SJSA1 (cell line): Measurements from ENCODE around the gene TBC1D22A. TPM values are rescaled to one million over a fixed set of nuclear protein-coding genes. Genes with fewer than 3 reads are reported as not detected.
A peak's percentile ranks its signal among the peaks of the same experiment; 100 is the strongest.

Source experiments
- DNase-seq, 2 experiments: peaks; one replicate each; pipeline ENCODE4 v3.0.0-alpha.2; 2015 to 2020; ENCODE audit warnings: low spot score in 2 of 2, low read depth in 1 of 2
- H3K27ac ChIP-seq: fragments of 250-450 bp; sonication (Bioruptor Pico); 2 replicates; pipeline ENCODE4 v1.5.1; 2020; ENCODE audit warnings: mild to moderate bottlenecking, moderate library complexity
- H3K27me3 ChIP-seq: fragments of 250-450 bp; sonication (Bioruptor Pico); replicated peaks from 2 replicates; pipeline ENCODE4 v1.5.1; 2020; ENCODE audit warnings: mild to moderate bottlenecking, moderate library complexity
- H3K36me3 ChIP-seq: fragments of 250-450 bp; sonication (Bioruptor Pico); 2 replicates; pipeline ENCODE4 v1.5.1; 2020; ENCODE audit warnings: mild to moderate bottlenecking
- H3K4me1 ChIP-seq: fragments of 250-450 bp; sonication (Bioruptor Pico); replicated peaks from 2 replicates; pipeline ENCODE4 v1.6.1; 2021; ENCODE audit warnings: mild to moderate bottlenecking
- H3K4me3 ChIP-seq: fragments of 250-450 bp; sonication (Bioruptor Pico); 2 replicates; pipeline ENCODE4 v1.5.1; 2020; ENCODE audit warnings: mild to moderate bottlenecking
- H3K9me3 ChIP-seq: fragments of 250-450 bp; sonication (Bioruptor Pico); replicated peaks from 2 replicates; pipeline ENCODE4 v1.5.1; 2020; ENCODE audit warnings: mild to moderate bottlenecking
- total RNA-seq: library from RNA; depleted of rRNA; stranded (reverse); fragments of >200 nt; shearing (Covaris generic); gene quantifications from 2 replicates; pipeline ENCODE4 v1.2.3, GENCODE V29; 2014

The TBC1D22A gene
- total RNA-seq, 1 experiment from 2014 or later: 10.5 TPM

DNA sequence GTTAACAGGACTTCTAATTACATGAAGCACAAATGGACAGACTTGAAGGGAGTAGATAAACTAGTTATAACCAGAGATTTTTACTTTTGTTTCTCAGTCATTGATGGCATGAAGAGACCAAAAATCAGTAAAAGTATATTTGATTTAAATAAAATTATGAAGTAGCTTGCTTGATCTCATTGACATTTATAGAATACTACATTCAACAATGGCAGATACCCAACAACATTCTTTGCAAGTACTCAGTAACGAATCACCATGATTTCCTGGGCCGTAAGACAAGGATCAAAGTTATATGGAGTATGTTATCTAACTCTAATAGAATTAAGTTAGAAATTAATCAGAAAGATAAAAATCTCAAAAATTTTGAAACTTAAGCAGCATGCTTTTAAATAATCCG is 317.6 kb downstream of the TBC1D22A start:
- Histone ChIP-seq H3K4me1 (no peaks in the 10 kb centered on the region), H3K36me3 (no peaks in the 10 kb centered on the region), H3K4me3 (no peak overlapping the region), H3K9me3 (peaks cover 4% of the 10 kb centered on the region), H3K27me3 (no peaks in the 10 kb centered on the region), H3K27ac (no peak overlapping the region)
- DNase-seq: no peak

DNA sequence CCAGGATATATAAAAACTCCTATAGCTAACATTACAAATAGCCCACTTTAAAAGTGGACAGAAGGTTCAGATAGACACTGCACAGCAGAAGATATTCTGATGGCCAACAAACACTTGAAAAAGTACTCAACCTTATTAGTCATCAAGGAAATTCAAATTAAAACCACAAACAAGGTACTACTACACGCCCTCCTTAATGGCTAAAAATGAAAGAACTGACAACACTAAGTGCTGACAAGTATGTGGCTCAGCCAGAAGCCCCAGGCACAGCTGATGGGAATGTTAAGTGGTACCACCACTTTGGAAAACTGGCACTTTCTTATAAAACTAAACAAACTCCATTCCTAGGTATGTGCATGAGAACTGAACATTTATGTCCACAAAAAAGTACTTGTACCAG is 320.1 kb downstream of the TBC1D22A start:
- no peak for DNase-seq
- Histone ChIP-seq H3K9me3 (peaks cover 4% of the 10 kb centered on the region; the same call in 1 of the 2 replicates), H3K36me3 (no peaks in the 10 kb centered on the region), H3K27me3 (no peaks in the 10 kb centered on the region), H3K4me3 (no peak overlapping the region), H3K4me1 (no peaks in the 10 kb centered on the region), H3K27ac (no peak overlapping the region)

DNA sequence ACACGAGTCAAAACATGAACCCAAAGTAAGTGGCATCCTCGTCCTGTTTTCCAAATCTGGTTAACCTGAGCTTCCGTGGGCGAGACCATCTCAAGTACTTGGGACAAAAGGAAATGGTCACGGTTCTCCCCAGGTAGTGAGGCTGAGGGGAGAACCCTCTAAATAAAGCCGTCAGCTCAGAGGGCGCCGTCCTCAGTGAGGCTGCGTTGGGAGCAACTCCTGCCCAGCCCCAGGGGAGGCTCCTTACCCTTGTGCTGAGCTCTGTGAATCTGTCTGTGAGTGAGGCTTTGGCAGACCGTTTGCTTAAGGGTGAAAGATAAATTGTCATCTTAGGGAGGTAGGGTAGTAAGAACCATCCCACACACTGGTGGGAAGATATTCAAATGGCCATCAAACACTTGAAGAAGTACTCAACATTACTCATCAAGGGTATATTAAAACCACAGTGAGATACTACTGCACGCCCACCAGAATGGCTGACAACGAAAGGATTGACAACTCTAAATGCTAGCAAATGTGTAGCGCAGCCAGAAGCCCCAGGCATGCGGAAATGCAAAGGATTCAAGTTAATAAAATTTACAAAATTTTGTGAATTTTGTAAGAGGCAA is 321.0 kb downstream of the TBC1D22A start:
- H3K27ac ChIP-seq: no peak overlapping the region
- H3K27me3 ChIP-seq: no peaks in the 10 kb centered on the region
- no peaks in the 10 kb centered on the region for H3K4me1 ChIP-seq
- H3K36me3 ChIP-seq: no peaks in the 10 kb centered on the region
- H3K9me3 ChIP-seq: peaks cover 4% of the 10 kb centered on the region; the same call in 1 of the 2 replicates
- no peak overlapping the region for H3K4me3 ChIP-seq
- DNase-seq: no peak

DNA sequence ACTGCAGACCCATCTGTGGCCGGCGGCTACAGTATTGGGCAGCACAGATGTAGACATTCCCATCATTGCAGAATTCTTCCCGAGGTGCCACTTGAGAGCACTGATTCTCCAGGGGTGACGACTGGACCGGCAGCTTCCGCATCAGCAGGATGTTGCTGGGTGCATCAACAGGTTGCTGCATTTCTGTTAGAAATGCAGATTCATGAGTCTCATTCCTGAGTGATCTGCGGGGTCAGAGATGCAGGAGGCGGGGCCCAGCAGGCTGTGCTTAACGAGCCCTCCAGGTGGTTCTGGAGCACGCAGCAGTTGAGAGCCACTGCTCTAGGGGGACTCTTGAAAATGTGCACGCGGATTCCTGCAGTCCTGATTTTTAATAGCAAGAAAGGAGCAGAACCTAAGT is 321.8 kb downstream of the TBC1D22A start:
- Histone ChIP-seq H3K9me3 (peaks cover 4% of the 10 kb centered on the region; the same call in 1 of the 2 replicates), H3K36me3 (no peaks in the 10 kb centered on the region), H3K4me1 (no peaks in the 10 kb centered on the region), H3K4me3 (no peak overlapping the region), H3K27ac (no peak overlapping the region), H3K27me3 (no peaks in the 10 kb centered on the region)
- DNase-seq: no peak

DNA sequence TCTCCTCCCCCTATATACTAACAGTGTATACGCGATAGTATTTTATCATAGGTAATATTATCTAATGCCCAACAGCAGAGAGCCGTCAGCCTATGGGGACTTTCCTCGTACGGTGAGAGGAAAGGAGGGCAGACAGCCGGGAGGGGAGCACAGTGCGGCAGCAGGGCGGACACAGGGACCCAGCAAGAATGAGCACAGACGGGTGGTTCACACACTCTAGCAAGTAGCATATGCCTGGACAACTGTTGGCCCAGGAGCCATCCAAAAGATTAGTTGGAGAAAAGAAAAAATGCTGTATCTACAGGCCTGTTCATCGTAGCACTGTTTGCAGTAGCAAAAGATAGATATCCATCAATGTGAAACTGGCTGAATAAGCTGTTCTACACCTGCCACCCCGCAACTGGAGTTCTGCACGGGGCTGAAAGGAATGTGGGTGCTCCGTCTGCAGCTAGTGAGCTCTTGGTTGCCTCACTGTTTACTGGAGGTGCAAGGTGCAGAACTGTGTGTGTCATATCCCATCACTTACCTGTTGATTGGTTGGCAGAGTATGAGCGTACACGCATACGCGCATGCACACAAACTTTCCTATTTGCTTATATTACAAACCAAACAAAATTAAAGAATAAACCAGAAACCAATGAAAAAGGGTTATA is 324.3 kb downstream of the TBC1D22A start:
- H3K27me3 ChIP-seq: no peaks in the 10 kb centered on the region
- no peaks in the 10 kb centered on the region for H3K36me3 ChIP-seq
- H3K27ac ChIP-seq: no peak overlapping the region
- no peak overlapping the region for H3K4me3 ChIP-seq
- 0 out of 2 replicates have a peak, but pooled peaks cover 3% of the 10 kb centered on the region for H3K4me1 ChIP-seq
- peaks cover 4% of the 10 kb centered on the region; the same call in 1 of the 2 replicates for H3K9me3 ChIP-seq
- DNase-seq: no peak

DNA sequence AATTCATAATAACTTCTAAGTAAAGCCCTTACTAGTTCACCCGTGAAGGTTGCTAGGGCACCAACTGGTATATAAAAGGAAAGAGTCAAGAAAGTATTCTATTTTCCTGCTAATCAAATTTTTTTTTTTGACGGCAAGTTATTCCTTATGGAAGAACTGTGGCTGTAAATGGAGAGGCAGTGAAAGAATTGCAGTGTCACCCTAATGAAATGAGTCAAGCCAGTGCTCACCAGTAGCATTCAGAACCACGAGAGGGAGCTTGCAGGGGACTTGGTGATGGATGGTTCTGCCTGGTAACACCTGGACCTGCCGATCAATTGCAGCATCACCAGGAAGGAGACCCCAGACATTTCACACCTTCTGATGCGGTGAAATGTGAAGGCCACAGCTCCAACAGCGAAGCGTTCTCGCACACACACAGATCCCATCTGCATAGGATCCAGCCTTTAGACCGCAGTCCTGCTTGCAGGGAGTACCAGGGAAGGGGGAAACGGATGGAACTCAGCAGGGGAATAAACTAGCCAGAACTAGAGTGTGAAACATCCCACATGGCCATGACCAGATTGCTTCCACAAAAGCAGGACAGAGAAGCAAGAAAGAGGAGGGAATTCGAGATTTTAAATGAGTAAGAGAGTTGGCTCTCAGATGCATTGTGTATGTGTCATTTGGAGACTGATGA is 326.2 kb downstream of the TBC1D22A start:
- peaks cover 2% of the 10 kb centered on the region; the same call in 1 of the 2 replicates for H3K36me3 ChIP-seq
- H3K4me1 ChIP-seq: peaks cover 13% of the 10 kb centered on the region
- peaks cover 1% of the 10 kb centered on the region; the same call in 1 of the 2 replicates for H3K9me3 ChIP-seq
- H3K4me3 ChIP-seq: no peak overlapping the region
- DNase-seq: no peak
- no peaks in the 10 kb centered on the region for H3K27me3 ChIP-seq
- H3K27ac ChIP-seq: no peak overlapping the region

DNA sequence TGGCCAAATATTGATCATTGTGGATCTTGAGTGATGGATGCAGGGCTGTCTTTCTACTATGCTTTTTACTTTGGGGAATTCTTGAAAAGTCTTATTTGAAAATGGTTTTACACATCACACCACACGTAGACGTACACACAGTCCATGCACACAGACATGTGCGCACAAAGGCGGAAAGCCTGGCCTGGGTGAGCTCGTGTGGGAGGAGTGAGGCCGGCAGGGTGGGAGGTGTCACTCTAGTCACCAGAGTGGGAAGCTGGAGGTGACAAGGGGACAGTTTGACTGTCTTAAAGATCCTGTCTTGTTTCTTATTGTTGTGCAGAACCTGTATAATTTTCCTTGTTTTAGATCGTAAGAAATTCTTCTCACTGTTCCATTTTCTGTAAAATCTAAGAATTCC is 326.9 kb downstream of the TBC1D22A start:
- Histone ChIP-seq H3K27ac (no peak overlapping the region), H3K4me3 (no peak overlapping the region), H3K36me3 (peaks cover 6% of the 10 kb centered on the region; the same call in 1 of the 2 replicates), H3K27me3 (no peaks in the 10 kb centered on the region), H3K9me3 (0 out of 2 replicates have a peak, but pooled peaks cover 9% of the 10 kb centered on the region), H3K4me1 (peaks cover 18% of the 10 kb centered on the region)
- DNase-seq: no peak

DNA sequence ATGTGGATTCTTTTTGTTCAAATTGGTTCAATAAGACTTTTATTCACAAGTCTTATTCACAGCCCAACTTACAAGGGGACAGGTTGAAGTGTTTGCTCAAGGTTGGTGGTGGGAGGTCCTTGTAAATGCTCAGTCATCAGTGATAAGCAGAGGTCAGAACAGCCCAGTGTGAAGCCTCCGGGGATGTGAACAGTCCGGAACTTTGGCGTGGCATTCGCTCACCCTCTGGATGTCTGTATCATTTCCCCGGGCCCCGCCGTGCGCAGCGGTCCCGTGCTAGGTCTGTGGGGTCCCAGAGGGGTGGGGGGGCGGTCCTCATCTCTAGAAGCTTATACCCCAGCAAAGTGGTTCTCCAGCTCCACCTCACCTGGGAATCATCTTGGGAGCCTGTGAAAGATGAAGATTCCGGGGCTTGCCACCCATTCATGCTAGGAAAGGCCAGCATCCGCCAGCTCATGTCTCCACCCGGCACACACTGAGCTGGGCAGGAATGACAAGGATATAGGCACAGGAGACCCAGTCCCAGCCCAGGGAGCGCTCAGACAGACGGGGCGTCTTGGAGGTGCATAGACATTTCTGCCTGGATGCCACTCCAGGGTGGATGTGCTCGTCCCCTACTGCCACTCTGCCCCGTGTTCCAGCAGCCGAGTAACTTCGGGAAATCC is 327.5 kb downstream of the TBC1D22A start:
- H3K4me3 ChIP-seq: no peak overlapping the region
- no peak for DNase-seq
- peaks cover 23% of the 10 kb centered on the region for H3K4me1 ChIP-seq
- 0 out of 2 replicates have a peak, but pooled peaks cover 10% of the 10 kb centered on the region for H3K9me3 ChIP-seq
- H3K27ac ChIP-seq: no peak overlapping the region
- peaks cover 6% of the 10 kb centered on the region; the same call in 1 of the 2 replicates for H3K36me3 ChIP-seq
- H3K27me3 ChIP-seq: no peaks in the 10 kb centered on the region

DNA sequence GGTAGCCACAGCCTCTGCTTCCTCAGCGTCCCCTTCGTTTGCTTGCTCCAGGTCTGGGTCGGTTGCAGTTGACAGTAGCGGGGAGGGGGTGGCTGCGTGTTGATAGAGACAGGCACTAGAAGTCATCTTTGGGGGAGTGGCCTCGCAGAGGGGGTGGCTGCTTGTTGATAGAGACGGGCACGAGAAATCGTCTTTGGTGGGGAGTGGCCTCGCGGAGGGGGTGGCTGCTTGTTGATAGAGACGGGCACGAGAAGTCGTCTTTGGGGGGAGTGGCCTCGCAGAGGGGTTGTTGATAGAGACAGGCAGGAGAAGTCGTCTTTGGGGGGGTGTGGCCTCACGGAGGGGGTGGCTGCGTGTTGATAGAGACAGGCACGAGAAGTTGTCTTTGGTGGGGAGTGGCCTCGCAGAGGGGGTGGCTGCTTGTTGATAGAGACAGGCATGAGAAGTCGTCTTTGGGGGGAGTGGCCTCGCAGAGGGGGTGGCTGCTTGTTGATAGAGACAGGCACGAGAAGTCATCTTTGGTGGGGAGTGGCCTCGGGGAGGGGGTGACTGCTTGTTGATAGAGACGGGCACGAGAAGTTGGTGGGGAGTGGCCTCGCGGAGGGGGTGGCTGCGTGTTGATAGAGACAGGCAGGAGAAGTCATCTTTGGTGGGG is 328.3 kb downstream of the TBC1D22A start:
- peak; percentile 59 to 67 for DNase-seq
- no peaks in the 10 kb centered on the region for H3K27me3 ChIP-seq
- H3K4me3 ChIP-seq: no peak overlapping the region
- H3K36me3 ChIP-seq: peaks cover 6% of the 10 kb centered on the region; the same call in 1 of the 2 replicates
- no peak overlapping the region for H3K27ac ChIP-seq
- peaks cover 31% of the 10 kb centered on the region for H3K4me1 ChIP-seq
- 0 out of 2 replicates have a peak, but pooled peaks cover 10% of the 10 kb centered on the region for H3K9me3 ChIP-seq

DNA sequence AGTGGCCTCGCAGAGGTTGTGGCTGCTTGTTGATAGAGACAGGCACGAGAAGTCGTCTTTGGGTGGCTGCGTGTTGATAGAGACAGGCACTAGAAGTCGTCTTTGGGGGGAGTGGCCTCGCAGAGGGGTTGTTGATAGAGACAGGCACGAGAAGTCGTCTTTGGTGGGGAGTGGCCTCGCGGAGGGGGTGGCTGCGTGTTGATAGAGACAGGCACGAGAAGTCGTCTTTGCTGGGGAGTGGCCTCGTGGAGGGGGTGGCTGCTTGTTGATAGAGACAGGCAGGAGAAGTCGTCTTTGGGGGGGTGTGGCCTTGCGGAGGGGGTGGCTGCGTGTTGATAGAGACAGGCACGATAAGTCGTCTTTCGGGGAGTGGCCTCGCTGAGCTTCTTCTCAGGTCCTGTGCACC is 328.8 kb downstream of the TBC1D22A start:
- H3K4me1 ChIP-seq: peaks cover 37% of the 10 kb centered on the region
- H3K4me3 ChIP-seq: no peak overlapping the region
- H3K27me3 ChIP-seq: no peaks in the 10 kb centered on the region
- no peak for DNase-seq
- H3K9me3 ChIP-seq: 0 out of 2 replicates have a peak, but pooled peaks cover 10% of the 10 kb centered on the region
- peaks cover 6% of the 10 kb centered on the region; the same call in 1 of the 2 replicates for H3K36me3 ChIP-seq
- H3K27ac ChIP-seq: no peak overlapping the region

DNA sequence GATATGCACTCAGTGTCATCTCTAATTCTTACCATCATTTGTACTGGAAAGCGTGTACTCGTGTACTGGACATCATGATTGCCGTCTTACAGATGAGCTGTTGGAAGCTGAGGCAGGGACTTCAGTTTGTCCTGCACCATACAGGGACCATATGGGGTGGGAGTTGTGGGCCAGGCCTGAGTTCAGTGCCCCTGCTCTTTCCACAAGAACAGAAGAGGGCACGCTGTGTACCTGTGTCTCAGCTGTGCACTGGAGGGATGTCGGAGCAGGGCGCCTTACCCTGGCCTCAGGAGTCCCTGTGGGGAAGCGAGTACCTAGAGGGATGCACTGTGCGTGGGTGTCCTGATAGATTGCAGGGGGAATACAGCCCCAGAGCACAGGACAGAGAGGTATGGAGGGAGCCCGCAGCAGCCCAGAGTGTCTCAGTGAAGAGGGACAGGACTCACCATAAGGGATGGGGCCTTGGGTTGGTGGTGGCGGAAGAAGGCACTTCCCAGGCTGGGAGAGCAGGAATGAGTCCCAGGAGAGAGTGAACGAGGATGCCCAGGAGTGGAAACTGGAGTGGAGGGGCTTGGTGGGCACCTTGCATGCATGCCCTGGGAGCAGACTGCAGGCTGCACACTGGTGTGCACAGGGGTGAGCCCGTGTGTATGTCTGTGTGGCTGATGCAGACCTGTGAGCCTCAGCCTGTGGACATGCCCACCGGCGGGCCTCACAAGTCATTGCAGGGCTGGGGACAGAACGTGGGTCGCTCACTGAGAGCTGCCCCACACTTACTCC is 329.7 kb downstream of the TBC1D22A start:
- H3K4me3 ChIP-seq: no peak overlapping the region
- H3K27ac ChIP-seq: no peak overlapping the region; the same call in 1 of the 2 replicates
- H3K36me3 ChIP-seq: peaks cover 6% of the 10 kb centered on the region; the same call in 1 of the 2 replicates
- H3K9me3 ChIP-seq: 0 out of 2 replicates have a peak, but pooled peaks cover 10% of the 10 kb centered on the region
- peaks cover 38% of the 10 kb centered on the region for H3K4me1 ChIP-seq
- H3K27me3 ChIP-seq: no peaks in the 10 kb centered on the region
- no peak for DNase-seq

DNA sequence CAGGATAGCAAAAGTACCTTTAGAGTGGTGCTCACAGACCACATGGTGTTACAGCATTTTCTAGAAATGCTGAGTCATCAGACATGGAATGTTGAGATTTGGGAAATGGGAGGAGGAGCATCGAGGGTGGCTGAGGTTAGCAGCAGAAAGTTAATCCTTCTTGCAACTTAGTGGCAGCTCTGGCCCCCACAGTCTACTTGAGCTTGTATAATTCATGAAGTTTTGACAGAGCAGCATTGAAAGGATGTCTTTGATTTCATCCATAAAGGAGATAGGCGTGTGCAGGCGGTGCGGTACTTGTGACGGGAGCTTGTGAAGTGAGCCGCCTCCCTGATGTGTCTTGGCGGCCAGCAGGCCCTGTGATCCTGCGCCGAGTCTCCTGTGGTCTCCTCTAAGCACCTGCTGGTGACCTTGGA is 330.5 kb downstream of the TBC1D22A start:
- Histone ChIP-seq H3K9me3 (0 out of 2 replicates have a peak, but pooled peaks cover 10% of the 10 kb centered on the region), H3K4me3 (no peak overlapping the region), H3K27ac (no peak overlapping the region; the same call in 1 of the 2 replicates), H3K4me1 (peaks cover 38% of the 10 kb centered on the region), H3K27me3 (no peaks in the 10 kb centered on the region), H3K36me3 (peaks cover 6% of the 10 kb centered on the region; the same call in 1 of the 2 replicates)
- DNase-seq: peak in 1 of 2 experiments; percentile 23
